Neutrophil (primary cell): Measurements from ENCODE around the gene DIP2C.

Experiments
- H3K27ac ChIP-seq: fragments of 200-600 bp; sonication (generic); 2 replicates; pipeline ENCODE4 v1.5.1; 2016; ENCODE audit warnings: mild to moderate bottlenecking, moderate library complexity
- H3K27me3 ChIP-seq: fragments of 200-600 bp; sonication (generic); 2 replicates; pipeline ENCODE4 v1.6.0; 2016; ENCODE audit warnings: mild to moderate bottlenecking
- H3K36me3 ChIP-seq: fragments of 200-600 bp; sonication (generic); 2 replicates; pipeline ENCODE4 v1.5.1; 2017
- H3K4me1 ChIP-seq, 2 experiments: fragments of 200-600 bp in 1 of 2; sonication (generic) in 1 of 2; 1 replicate in 1 of 2; 2 replicates in 1 of 2; pipeline versions ENCODE4 v1.5.1 to v1.6.1; 2013 to 2016; ENCODE audit warnings: low read depth in 1 of 2, low read length in 1 of 2, mild to moderate bottlenecking in 1 of 2, moderate library complexity in 1 of 2; ENCODE audit not compliant: control insufficient read depth in 1 of 2, insufficient read depth in 1 of 2
- H3K4me3 ChIP-seq, 2 experiments: fragments of 200-600 bp in 1 of 2; sonication (generic) in 1 of 2; 1 replicate in 1 of 2; 2 replicates in 1 of 2; pipeline ENCODE4 v1.5.1; 2013 to 2016; ENCODE audit warnings: low read depth in 1 of 2, low read length in 1 of 2, mild to moderate bottlenecking in 1 of 2, moderate library complexity in 1 of 2
- H3K9me3 ChIP-seq: fragments of 200-600 bp; sonication (generic); 2 replicates; pipeline ENCODE4 v1.5.1; 2016
- CTCF ChIP-seq: fragments of 200-600 bp; sonication (generic); IDR thresholded peaks from 2 replicates; pipeline ENCODE4 v1.5.1; 2016; ENCODE audit warnings: antibody characterized with exemption

The DIP2C gene

GRCh38 chr10:423178-423577 is 266.3 kb downstream of the DIP2C start:
- H3K36me3 ChIP-seq: no peaks in the 10 kb centered on the region
- no peaks in the 10 kb centered on the region for H3K4me1 ChIP-seq
- H3K4me3 ChIP-seq: no peak overlapping the region
- no peaks in the 10 kb centered on the region for H3K27me3 ChIP-seq
- TF ChIP-seq CTCF: no peak
- H3K9me3 ChIP-seq: no peaks in the 10 kb centered on the region
- no peak overlapping the region for H3K27ac ChIP-seq

- H3K36me3 ChIP-seq: no peaks in the 10 kb centered on the region
- H3K27me3 ChIP-seq: no peaks in the 10 kb centered on the region
- no peaks in the 10 kb centered on the region for H3K4me1 ChIP-seq
- H3K9me3 ChIP-seq: no peaks in the 10 kb centered on the region
- TF ChIP-seq CTCF: no peak
- H3K4me3 ChIP-seq: no peak overlapping the region
- no peak overlapping the region for H3K27ac ChIP-seq
Measured at GRCh38 chr10:422675-423074, 266.8 kb downstream of the DIP2C start.

GRCh38 chr10:422241-422640 is 267.2 kb downstream of the DIP2C start:
- no peaks in the 10 kb centered on the region for H3K4me1 ChIP-seq
- no peaks in the 10 kb centered on the region for H3K9me3 ChIP-seq
- no peaks in the 10 kb centered on the region for H3K36me3 ChIP-seq
- H3K27ac ChIP-seq: no peak overlapping the region
- H3K27me3 ChIP-seq: no peaks in the 10 kb centered on the region
- no peak overlapping the region for H3K4me3 ChIP-seq
- TF ChIP-seq CTCF: no peak

GRCh38 chr10:421170-421569 is 268.3 kb downstream of the DIP2C start:
- Histone ChIP-seq H3K27me3 (no peaks in the 10 kb centered on the region), H3K9me3 (no peaks in the 10 kb centered on the region), H3K27ac (no peak overlapping the region), H3K4me1 (no peaks in the 10 kb centered on the region), H3K4me3 (no peak overlapping the region), H3K36me3 (no peaks in the 10 kb centered on the region)
- TF ChIP-seq CTCF: no peak

GRCh38 chr10:420154-421121 is 269.0 kb downstream of the DIP2C start:
- H3K9me3 ChIP-seq: no peaks in the 10 kb centered on the region
- H3K4me1 ChIP-seq: no peaks in the 10 kb centered on the region
- H3K27me3 ChIP-seq: no peaks in the 10 kb centered on the region
- H3K36me3 ChIP-seq: no peaks in the 10 kb centered on the region
- H3K27ac ChIP-seq: no peak overlapping the region
- H3K4me3 ChIP-seq: no peak overlapping the region
- TF ChIP-seq CTCF: no peak
